HEK293 (cell line): ENCODE results near the gene PRPF38A.

ENCODE experiments used
- CTCF ChIA-PET: fragments of 350-600 bp; formaldehyde crosslinking; extraction: SDS; loops from one replicate; lab custom pipeline; 2021; ENCODE audit warnings: antibody characterized with exemption; lab: Yijun Ruan, JAX
- POLR2A ChIA-PET: fragments of 300-600 bp; formaldehyde crosslinking; extraction: SDS; loops from one replicate; lab custom pipeline; 2020; ENCODE audit warnings: antibody characterized with exemption, inconsistent platforms; lab: Yijun Ruan, JAX
- H3K27ac ChIP-seq: fragments of 200-500 bp; sonication (Bioruptor generic); 2 replicates; pipeline ENCODE4 v1.5.1; 2014; ENCODE audit warnings: low read depth, low read length, control low read depth, inconsistent platforms; ENCODE audit errors: extremely low read depth
- H3K36me3 ChIP-seq, 2 experiments: fragments of 200-500 bp in 1 of 2; sonication (Bioruptor generic) in 1 of 2; 1 replicate in 1 of 2; 2 replicates in 1 of 2; pipeline ENCODE4 v1.5.1; 2014 to 2017; ENCODE audit warnings: inconsistent platforms in 2 of 2, low read length in 2 of 2; ENCODE audit not compliant: control insufficient read depth in 2 of 2, insufficient read depth in 1 of 2
- H3K4me1 ChIP-seq: fragments of 200-500 bp; sonication (Bioruptor generic); 2 replicates; pipeline ENCODE4 v1.5.1; 2014; ENCODE audit warnings: mild to moderate bottlenecking, low read length, inconsistent platforms; ENCODE audit not compliant: control insufficient read depth, insufficient read depth
- H3K4me3 ChIP-seq: 2 replicates; pipeline ENCODE4 v1.5.1; 2011; ENCODE audit warnings: low read depth, mild to moderate bottlenecking, control low read depth, low read length, moderate library complexity
- H3K9me3 ChIP-seq: fragments of 200-500 bp; sonication (Bioruptor generic); 2 replicates; pipeline ENCODE4 v1.5.1; 2014; ENCODE audit warnings: low read depth, low read length, inconsistent platforms; ENCODE audit not compliant: control insufficient read depth, insufficient read depth
- HIC1 ChIP-seq: fragments of 450-650 bp; formaldehyde crosslinking; IDR thresholded peaks from 2 replicates; pipeline ENCODE4 v1.5.1; 2016; ENCODE audit warnings: missing biosample characterization, missing genetic modification characterization
- HOXC10 ChIP-seq: sonication (generic); formaldehyde crosslinking; IDR thresholded peaks from 2 replicates; pipeline ENCODE4 v1.8.1; 2023; ENCODE audit warnings: mild to moderate bottlenecking, missing genetic modification reagents
- KLF7 ChIP-seq: fragments of 450-650 bp; formaldehyde crosslinking; IDR thresholded peaks from 2 replicates; pipeline ENCODE4 v1.5.1; 2016; ENCODE audit warnings: missing biosample characterization, missing genetic modification characterization, borderline replicate concordance
- MYNN ChIP-seq: fragments of 450-650 bp; formaldehyde crosslinking; IDR thresholded peaks from 2 replicates; pipeline ENCODE4 v1.5.1; 2016; ENCODE audit warnings: missing biosample characterization, missing genetic modification characterization, borderline replicate concordance
- SALL2 ChIP-seq: fragments of 450-650 bp; formaldehyde crosslinking; IDR thresholded peaks from 2 replicates; pipeline ENCODE4 v1.5.0; 2017; ENCODE audit warnings: missing biosample characterization, mild to moderate bottlenecking, missing genetic modification characterization, borderline replicate concordance
- ZBTB7A ChIP-seq: fragments of 450-650 bp; formaldehyde crosslinking; IDR thresholded peaks from 2 replicates; pipeline ENCODE4 v1.5.1; 2016; ENCODE audit warnings: low read depth, missing biosample characterization, missing genetic modification characterization
- ZBTB8A ChIP-seq: fragments of 450-650 bp; formaldehyde crosslinking; IDR thresholded peaks from 2 replicates; pipeline ENCODE4 v1.5.1; 2016; ENCODE audit warnings: missing biosample characterization, missing genetic modification characterization
- ZNF112 ChIP-seq: fragments of 450-650 bp; formaldehyde crosslinking; IDR thresholded peaks from 2 replicates; pipeline ENCODE4 v1.5.0; 2017; ENCODE audit warnings: missing biosample characterization, missing genetic modification characterization
- ZNF140 ChIP-seq: fragments of 450-650 bp; formaldehyde crosslinking; IDR thresholded peaks from 2 replicates; pipeline ENCODE4 v1.5.1; 2016; ENCODE audit warnings: missing biosample characterization, missing genetic modification characterization
- ZNF146 ChIP-seq: fragments of 450-650 bp; formaldehyde crosslinking; IDR thresholded peaks from 2 replicates; pipeline ENCODE4 v1.5.1; 2016; ENCODE audit warnings: missing biosample characterization, missing genetic modification characterization
- ZNF148 ChIP-seq: fragments of 450-650 bp; formaldehyde crosslinking; IDR thresholded peaks from 2 replicates; pipeline ENCODE4 v1.5.0; 2017; ENCODE audit warnings: missing biosample characterization, missing genetic modification characterization, borderline replicate concordance
- ZNF16 ChIP-seq: fragments of 450-650 bp; formaldehyde crosslinking; IDR thresholded peaks from 2 replicates; pipeline ENCODE4 v1.5.1; 2016; ENCODE audit warnings: low read depth, missing biosample characterization, missing genetic modification characterization
- ZNF169 ChIP-seq: fragments of 450-650 bp; formaldehyde crosslinking; IDR thresholded peaks from 2 replicates; pipeline ENCODE4 v1.5.1; 2016; ENCODE audit warnings: missing biosample characterization, missing genetic modification characterization
- ZNF214 ChIP-seq: fragments of 450-650 bp; formaldehyde crosslinking; IDR thresholded peaks from 2 replicates; pipeline ENCODE4 v1.5.1; 2017; ENCODE audit warnings: missing biosample characterization, mild to moderate bottlenecking, missing genetic modification characterization, borderline replicate concordance
- ZNF292 ChIP-seq: fragments of 450-650 bp; formaldehyde crosslinking; IDR thresholded peaks from 2 replicates; pipeline ENCODE4 v1.5.1; 2016; ENCODE audit warnings: low read depth, missing biosample characterization, missing genetic modification characterization, borderline replicate concordance
- ZNF302 ChIP-seq: fragments of 450-650 bp; formaldehyde crosslinking; IDR thresholded peaks from 2 replicates; pipeline ENCODE4 v1.5.1; 2016; ENCODE audit warnings: missing biosample characterization, missing genetic modification characterization, low read depth
- ZNF311 ChIP-seq: fragments of 450-650 bp; formaldehyde crosslinking; IDR thresholded peaks from 2 replicates; pipeline ENCODE4 v1.5.1; 2017; ENCODE audit warnings: missing biosample characterization, missing genetic modification characterization, borderline replicate concordance
- ZNF324 ChIP-seq: fragments of 450-650 bp; formaldehyde crosslinking; IDR thresholded peaks from 2 replicates; pipeline ENCODE4 v1.5.1; 2016; ENCODE audit warnings: missing biosample characterization, missing genetic modification characterization
- ZNF335 ChIP-seq: fragments of 450-650 bp; formaldehyde crosslinking; conservative IDR thresholded peaks from 2 replicates; pipeline ENCODE4 v1.5.1; 2016; ENCODE audit warnings: missing biosample characterization, missing genetic modification characterization
- ZNF341 ChIP-seq: fragments of 450-650 bp; formaldehyde crosslinking; IDR thresholded peaks from 2 replicates; pipeline ENCODE4; 2016; ENCODE audit warnings: low read depth, missing biosample characterization, missing genetic modification characterization
- ZNF366 ChIP-seq: fragments of 450-650 bp; formaldehyde crosslinking; conservative IDR thresholded peaks from 2 replicates; pipeline ENCODE4 v1.5.1; 2016; ENCODE audit warnings: missing biosample characterization, missing genetic modification characterization
- ZNF423 ChIP-seq: fragments of 450-650 bp; formaldehyde crosslinking; IDR thresholded peaks from 2 replicates; pipeline ENCODE4 v1.5.1; 2016; ENCODE audit warnings: missing biosample characterization, missing genetic modification characterization
- ZNF433 ChIP-seq: fragments of 450-650 bp; formaldehyde crosslinking; IDR thresholded peaks from 2 replicates; pipeline ENCODE4 v1.5.1; 2016; ENCODE audit warnings: missing biosample characterization, missing genetic modification characterization, low read depth
- ZNF530 ChIP-seq: fragments of 450-650 bp; formaldehyde crosslinking; IDR thresholded peaks from 2 replicates; pipeline ENCODE4 v1.5.1; 2016; ENCODE audit warnings: low read depth, missing biosample characterization, missing genetic modification characterization
- ZNF548 ChIP-seq: fragments of 450-650 bp; formaldehyde crosslinking; IDR thresholded peaks from 2 replicates; pipeline ENCODE4 v1.5.1; 2016; ENCODE audit warnings: missing biosample characterization, missing genetic modification characterization
- ZNF555 ChIP-seq: fragments of 450-650 bp; formaldehyde crosslinking; conservative IDR thresholded peaks from 2 replicates; pipeline ENCODE4 v1.5.1; 2017; ENCODE audit warnings: missing biosample characterization, mild to moderate bottlenecking, missing genetic modification characterization, inconsistent platforms
- ZNF558 ChIP-seq: fragments of 450-650 bp; formaldehyde crosslinking; IDR thresholded peaks from 2 replicates; pipeline ENCODE4 v1.5.1; 2016; ENCODE audit warnings: missing biosample characterization, missing genetic modification characterization
- ZNF600 ChIP-seq: fragments of 450-650 bp; formaldehyde crosslinking; IDR thresholded peaks from 2 replicates; pipeline ENCODE4 v1.5.1; 2016; ENCODE audit warnings: missing biosample characterization, missing genetic modification characterization
- ZNF621 ChIP-seq: fragments of 450-650 bp; formaldehyde crosslinking; IDR thresholded peaks from 2 replicates; pipeline ENCODE4 v1.5.1; 2017; ENCODE audit warnings: missing biosample characterization, missing genetic modification characterization
- ZNF626 ChIP-seq: fragments of 450-650 bp; sonication (Bioruptor Pico); formaldehyde crosslinking; IDR thresholded peaks from 2 replicates; pipeline ENCODE4 v1.5.1; 2018; ENCODE audit warnings: missing biosample characterization, missing genetic modification characterization, inconsistent platforms
- ZNF645 ChIP-seq: fragments of 450-650 bp; formaldehyde crosslinking; IDR thresholded peaks from 2 replicates; pipeline ENCODE4; 2016; ENCODE audit warnings: missing biosample characterization, missing genetic modification characterization
- ZNF654 ChIP-seq: fragments of 450-650 bp; formaldehyde crosslinking; IDR thresholded peaks from 2 replicates; pipeline ENCODE4 v1.5.1; 2016; ENCODE audit warnings: low read depth, missing biosample characterization, missing genetic modification characterization
- ZSCAN4 ChIP-seq: fragments of 450-650 bp; formaldehyde crosslinking; IDR thresholded peaks from 2 replicates; pipeline ENCODE4 v1.5.1; 2017; ENCODE audit warnings: missing biosample characterization, missing genetic modification characterization

Gene PRPF38A

GRCh38 chr1:52403566-52404115, 761 bp upstream of the PRPF38A start:
- Histone ChIP-seq H3K4me1 (no peaks in the 10 kb centered on the region), H3K36me3 (peaks cover 15 to 61% of the 10 kb centered on the region in 2 experiments; a peak in 2 of 3 replicates), H3K27ac (peak overlapping the region; percentile 66), H3K9me3 (no peaks in the 10 kb centered on the region), H3K4me3 (peak overlapping the region; percentile 83)
- CTCF ChIA-PET: interaction anchor here (0.5 to 1.2 kb wide), 5 partner anchors 150 to 1148 kb away, joined by 3 to 5 read pairs (median 3); partner anchors contain the start of gene TUT4
- POLR2A ChIA-PET: interaction anchor here (0.6 to 2.2 kb wide), 16 partner anchors 8 to 441 kb away, joined by 3 to 22 read pairs (median 4); partner anchors contain the start of genes BTF3L4, TUT4 and TXNDC12
- TF ChIP-seq ZNF548 (tag by site-specific recombination) (no peak), ZNF169 (tag by site-specific recombination) (no peak), SALL2 (tag by site-specific recombination) (no peak), KLF7 (tag by site-specific recombination) (no peak), ZNF16 (tag by site-specific recombination) (no peak), MYNN (tag by site-specific recombination) (peak; percentile 81), ZNF324 (tag by site-specific recombination) (no peak), ZNF621 (tag by site-specific recombination) (no peak), ZNF302 (no peak), ZNF530 (tag by site-specific recombination) (no peak), ZNF140 (no peak), HIC1 (no peak), ZBTB8A (tag by site-specific recombination) (peak; percentile 73), ZNF654 (tag by site-specific recombination) (no peak), ZNF214 (tag by site-specific recombination) (no peak), HOXC10 (CRISPR knock-in tag) (no peak), ZNF423 (no peak), ZNF335 (tag by site-specific recombination) (no peak), ZNF292 (tag by site-specific recombination) (no peak), ZNF146 (no peak), ZNF311 (no peak), ZNF341 (peak; percentile 95), ZNF555 (tag by site-specific recombination) (no peak), ZNF366 (tag by site-specific recombination) (no peak), ZNF112 (no peak), ZNF148 (tag by site-specific recombination) (no peak), ZNF558 (tag by site-specific recombination) (no peak), ZNF433 (tag by site-specific recombination) (no peak), ZBTB7A (tag by site-specific recombination) (no peak), ZSCAN4 (tag by site-specific recombination) (no peak), ZNF626 (no peak), ZNF600 (tag by site-specific recombination) (peak; percentile 87), ZNF645 (tag by site-specific recombination) (no peak)
